ENCODE data around the gene ZNF280D. TPM values are rescaled to one million over a fixed set of nuclear protein-coding genes. Genes with fewer than 3 reads are reported as not detected.

ZNF280D gene
- total RNA-seq, 1 experiment from 2014 or later: 25.3 TPM

GRCh38 chr15:56648311-56648710 lies 85.0 kb downstream of the ZNF280D start:
- POLR2A ChIA-PET: no interaction called here
- Histone ChIP-seq H3K79me2 (ENCODE audit: insufficient read depth, low read length) (no peaks in the 10 kb centered on the region), H3K4me2 (ENCODE audit: low read length) (no peak overlapping the region), H3K9ac (ENCODE audit: low read length) (no peak overlapping the region), H4K20me1 (ENCODE audit: insufficient read depth) (no peaks in the 10 kb centered on the region), H3K27me3 (ENCODE audit: insufficient read depth, low read length) (no peaks in the 10 kb centered on the region), H2AFZ (ENCODE audit: low read depth, low read length, poor library complexity, severe bottlenecking) (no peak overlapping the region), H3K27ac (ENCODE audit: low read depth, low read length) (no peak overlapping the region), H3K4me3 (replicated peaks in 1 of 2; ENCODE audit: low read depth in 1 of 2, low read length in 2 of 2) (no peak overlapping the region), H3K9me2 (ENCODE audit: insufficient read depth) (no peaks in the 10 kb centered on the region), H3K36me3 (ENCODE audit: control insufficient read depth in 1 of 2, insufficient read depth in 2 of 2, low read length in 2 of 2) (no peaks in the 10 kb centered on the region), H3K4me1 (ENCODE audit: control insufficient read depth in 1 of 2, insufficient read depth in 2 of 2, low read length in 2 of 2) (no peaks in the 10 kb centered on the region), H3K9me3 (ENCODE audit: control insufficient read depth in 1 of 2, insufficient read depth in 1 of 2, low read depth in 1 of 2, low read length in 2 of 2) (no peaks in the 10 kb centered on the region)
- intact Hi-C loops (cut with micrococcal nuclease): no loop called here
- CTCF ChIA-PET: no interaction called here
- RAD21 ChIA-PET (ENCODE audit: low non-redundant PET in 1 of 2, low total read pairs in 2 of 2, uncharacterized antibody in 2 of 2, unreplicated experiment in 2 of 2): no interaction called here
- no peak for ATAC-seq
- DNase-seq (ENCODE audit: low read depth, low spot score): no peak
- TF ChIP-seq ZBTB33 (IDR thresholded peaks at IDR 0.05; ENCODE audit: extremely low read depth, insufficient replicate concordance, low read length): no peak
- TF ChIP-seq POLR2A (IDR thresholded peaks at IDR 0.05; ENCODE audit: borderline replicate concordance, extremely low read depth, insufficient read depth, insufficient read length): no peak
- TF ChIP-seq SRF (IDR thresholded peaks at IDR 0.05; ENCODE audit: low read depth): no peak
- no peak for TF ChIP-seq CTCF (IDR thresholded peaks at IDR 0.05 in 2 of 3, conservative IDR thresholded peaks at IDR 0.05 in 1 of 3; ENCODE audit: borderline replicate concordance in 1 of 3, insufficient read depth in 1 of 3, low read depth in 2 of 3, low read length in 2 of 3)
- no TSS peak for BruUV-seq (replicated peaks)

- Histone ChIP-seq H3K36me3 (ENCODE audit: control insufficient read depth in 1 of 2, insufficient read depth in 2 of 2, low read length in 2 of 2) (no peaks in the 10 kb centered on the region), H4K20me1 (ENCODE audit: insufficient read depth) (no peaks in the 10 kb centered on the region), H3K4me2 (ENCODE audit: low read length) (no peak overlapping the region), H3K9ac (ENCODE audit: low read length) (no peak overlapping the region), H3K27me3 (ENCODE audit: insufficient read depth, low read length) (no peaks in the 10 kb centered on the region), H3K4me3 (replicated peaks in 1 of 2; ENCODE audit: low read depth in 1 of 2, low read length in 2 of 2) (no peak overlapping the region), H3K4me1 (ENCODE audit: control insufficient read depth in 1 of 2, insufficient read depth in 2 of 2, low read length in 2 of 2) (no peaks in the 10 kb centered on the region), H2AFZ (ENCODE audit: low read depth, low read length, poor library complexity, severe bottlenecking) (no peak overlapping the region), H3K27ac (ENCODE audit: low read depth, low read length) (no peak overlapping the region), H3K9me2 (ENCODE audit: insufficient read depth) (no peaks in the 10 kb centered on the region), H3K9me3 (ENCODE audit: control insufficient read depth in 1 of 2, insufficient read depth in 1 of 2, low read depth in 1 of 2, low read length in 2 of 2) (no peaks in the 10 kb centered on the region), H3K79me2 (ENCODE audit: insufficient read depth, low read length) (no peaks in the 10 kb centered on the region)
- RAD21 ChIA-PET (ENCODE audit: low non-redundant PET in 1 of 2, low total read pairs in 2 of 2, uncharacterized antibody in 2 of 2, unreplicated experiment in 2 of 2): no interaction called here
- no peak for ATAC-seq
- intact Hi-C loops (cut with micrococcal nuclease): no loop called here
- CTCF ChIA-PET: no interaction called here
- DNase-seq (ENCODE audit: low read depth, low spot score): no peak
- TF ChIP-seq ELF1 (IDR thresholded peaks at IDR 0.05; ENCODE audit: borderline replicate concordance, low read depth) (no peak), FOSL1 (IDR thresholded peaks at IDR 0.05; ENCODE audit: low read depth) (no peak), MAX (IDR thresholded peaks at IDR 0.05) (no peak), POLR2AphosphoS5 (IDR thresholded peaks at IDR 0.05; ENCODE audit: low read depth, low read length) (no peak), ZNF274 (IDR thresholded peaks at IDR 0.05; ENCODE audit: low read depth, low read length) (no peak), CTCF (IDR thresholded peaks at IDR 0.05 in 2 of 3, conservative IDR thresholded peaks at IDR 0.05 in 1 of 3; ENCODE audit: borderline replicate concordance in 1 of 3, insufficient read depth in 1 of 3, low read depth in 2 of 3, low read length in 2 of 3) (no peak), EZH2phosphoT487 (IDR thresholded peaks at IDR 0.05; ENCODE audit: borderline replicate concordance) (no peak)
- no TSS peak for BruUV-seq (replicated peaks)
- POLR2A ChIA-PET: no interaction called here
These were observed 92.8 kb downstream of the ZNF280D start for GRCh38 chr15:56640549-56640948.
